GM19455 (cell line): ENCODE results near the gene EIF3C.
"Not testable (repeated sequence)": the region's sequence is repeated elsewhere in the genome, so short reads cannot be mapped to it uniquely, and the experiment has no call there.

ENCODE experiments used
- ATAC-seq: cut with Tn5 transposase; IDR thresholded peaks from one replicate; pipeline ENCODE4 v1.9.1; 2021; ENCODE audit not compliant: unreplicated experiment

The EIF3C gene

DNA sequence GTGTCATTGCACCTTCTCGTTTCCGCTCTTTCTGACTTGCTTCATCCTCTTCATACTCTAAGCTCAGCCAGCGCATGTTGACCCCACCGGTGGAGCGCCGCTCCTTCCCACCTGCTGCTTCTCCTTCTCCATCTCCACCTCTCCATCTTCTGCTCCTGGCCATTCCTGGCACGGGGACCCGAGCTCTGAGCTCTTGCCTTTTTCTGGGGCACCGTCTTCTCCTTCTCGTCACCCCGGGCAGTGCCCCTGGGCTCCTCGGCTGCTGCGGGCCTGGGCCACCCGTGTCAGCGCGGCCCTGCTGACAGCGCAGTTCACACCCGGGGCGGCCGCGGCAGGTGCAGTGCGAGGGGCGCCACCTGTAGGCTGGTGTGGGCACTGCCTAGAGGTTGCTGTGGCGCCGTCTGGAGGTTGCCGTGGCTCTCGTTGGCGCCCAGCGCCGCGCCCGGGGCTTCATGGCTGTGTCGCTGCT is 38.8 kb downstream of the EIF3C start:
- peak; percentile 91 for ATAC-seq

DNA sequence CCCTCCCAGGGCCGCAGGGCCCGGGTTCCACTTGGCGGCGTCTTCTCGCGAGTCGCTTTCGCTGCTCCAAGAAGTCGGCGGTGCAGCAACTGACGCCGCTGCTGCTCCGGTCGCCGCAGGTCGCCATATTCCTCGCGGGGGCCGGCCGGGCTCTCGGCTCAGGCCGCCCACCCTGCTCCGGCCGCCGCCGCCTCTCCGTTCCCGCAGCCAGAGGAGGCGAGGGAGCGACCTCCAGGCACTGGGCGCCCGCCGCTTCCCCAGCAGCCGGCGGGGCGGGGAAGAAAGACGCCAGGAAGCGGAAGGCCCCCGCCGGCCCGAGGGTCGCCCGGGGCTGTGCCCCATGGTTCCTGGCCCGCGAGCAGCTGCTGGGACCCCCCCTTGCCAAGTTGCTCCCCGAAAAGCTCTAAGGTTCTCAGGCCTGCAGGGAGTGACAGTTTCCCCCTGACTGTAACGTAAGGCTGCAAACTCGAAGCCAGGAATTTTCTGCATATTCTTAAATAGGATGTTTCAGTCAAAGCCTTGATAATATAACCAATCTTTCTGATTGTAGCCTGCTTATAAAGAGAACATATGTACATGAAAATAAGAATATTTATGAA is 39.3 kb downstream of the EIF3C start:
- ATAC-seq: peak; percentile 47

- ATAC-seq: not testable (repeated sequence)
Observed at GRCh38 chr16:28751487-28751886, 40.2 kb downstream of the EIF3C start, which contains the start of gene NPIPB9. Gene NPIPB9 (plus strand): TSS chr16:28751787.

GRCh38 chr16:28781697-28782096 is 70.4 kb downstream of the EIF3C start:
- ATAC-seq: not testable (repeated sequence)

- not testable (repeated sequence) for ATAC-seq
Observed at GRCh38 chr16:28782357-28782756, 71.1 kb downstream of the EIF3C start.
